Testis (tissue), 3 donors: ENCODE data around the gene PROZ. TPM values are rescaled to one million over a fixed set of nuclear protein-coding genes. Genes with fewer than 3 reads are reported as not detected.

Experiments used
- DNase-seq: peaks from one replicate; pipeline ENCODE4 v3.0.0-alpha.2; 2019
- H3K27ac ChIP-seq, 2 donors: fragments of 200-600 bp; sonication (generic); one replicate each; pipeline ENCODE4 v1.5.1; 2019
- H3K27me3 ChIP-seq: fragments of 200-600 bp; sonication (generic); one replicate; pipeline ENCODE4 v1.5.1; 2019
- H3K36me3 ChIP-seq: fragments of 200-600 bp; sonication (generic); one replicate; pipeline ENCODE4 v1.5.1; 2017; ENCODE audit warnings: low read depth; ENCODE audit errors: missing control alignments
- H3K4me1 ChIP-seq: fragments of 200-600 bp; sonication (generic); one replicate; pipeline ENCODE4 v1.5.1; 2019
- H3K4me3 ChIP-seq, 2 donors: fragments of 200-600 bp; sonication (generic); one replicate each; pipeline ENCODE4 v1.5.1; 2017 to 2019
- H3K9me3 ChIP-seq: fragments of 200-600 bp; sonication (generic); one replicate; pipeline ENCODE4 v1.5.1; 2017
- CTCF ChIP-seq, 3 experiments: fragments of 450-650 bp in 2 of 3; fragments of 200-600 bp in 1 of 3; sonication (generic) in 1 of 3; IDR thresholded peaks; one replicate each; pipeline ENCODE4 v1.5.1; 2016 to 2019; ENCODE audit warnings: antibody characterized with exemption in 3 of 3, mild to moderate bottlenecking in 2 of 3, moderate library complexity in 1 of 3
- POLR2A ChIP-seq: fragments of 450-650 bp; IDR thresholded peaks from one replicate; pipeline ENCODE4 v1.6.1; 2017; ENCODE audit warnings: antibody characterized with exemption, mild to moderate bottlenecking, moderate library complexity
- WGBS, 2 donors: methylation state at CpG; one replicate each; pipeline ENCODE4 v1.1.5; 2018; 5-methylcytosine and 5-hydroxymethylcytosine counted together
- intact Hi-C: fragments of 100-400 bp; cut with DNase I; formaldehyde crosslinking; loops from one replicate; pipeline ENCODE4 v1.15.1; 2023; ENCODE audit warnings: low total_unique reads
- polyA plus RNA-seq: library from polyadenylated mRNA; stranded (reverse); fragments of 350-450 nt; fragmentation: Illumina TruSeq; extraction: RNeasy Lipid Tissue Mini Kit (QIAGEN cat#74804); gene quantifications from one replicate; pipeline ENCODE4 v1.2.3, GENCODE V29; 2014; ENCODE audit warnings: low read depth, low replicate concordance; ENCODE audit not compliant: insufficient read depth
- total RNA-seq, 2 donors: library from RNA; depleted of rRNA; stranded (reverse); fragments of >200 nt; gene quantifications; one replicate each; pipeline ENCODE4 v1.2.3, GENCODE V29; 2016

PROZ gene
- total and polyA plus RNA-seq, 3 donors from 2014 or later = 0.42 to 0.81 (median 0.63) TPM

DNA sequence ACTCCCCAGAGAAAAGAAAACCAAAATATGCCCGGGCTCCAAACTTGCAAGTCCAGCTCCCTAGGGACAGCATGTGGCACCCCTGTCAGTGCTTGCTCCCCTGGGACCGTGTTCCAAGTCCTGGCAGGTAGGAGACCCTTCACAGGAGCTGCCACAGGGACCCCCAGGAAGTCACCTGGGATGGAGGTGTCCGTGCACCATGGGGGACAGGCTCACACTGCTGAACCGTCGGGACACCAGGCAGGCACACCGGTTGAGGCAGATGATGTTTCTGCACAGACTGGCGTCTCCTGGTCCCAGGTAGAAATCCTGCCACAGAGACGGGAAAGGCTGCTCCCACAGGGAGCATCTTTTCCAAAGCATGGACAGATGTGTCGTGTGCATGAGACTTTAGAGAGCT lies 11.7 kb upstream of the PROZ start:
- no peak overlapping the region for H3K4me3 ChIP-seq
- intact Hi-C loops = no loop called here
- no peak for DNase-seq
- H3K36me3 ChIP-seq = no peaks in the 10 kb centered on the region
- no peaks in the 10 kb centered on the region for H3K4me1 ChIP-seq
- no peaks in the 10 kb centered on the region for H3K9me3 ChIP-seq
- H3K27ac ChIP-seq = no peak overlapping the region
- 74 to 77% methylated on average over 6 to 9 of the region's 9 CpGs for WGBS, 2 donors
- no peaks in the 10 kb centered on the region for H3K27me3 ChIP-seq
- no peak for TF ChIP-seq POLR2A
- TF ChIP-seq CTCF (IDR thresholded peaks at IDR 0.05) = no peak

- Histone ChIP-seq H3K4me3 (no peak overlapping the region), H3K27ac (no peak overlapping the region), H3K36me3 (no peaks in the 10 kb centered on the region), H3K4me1 (no peaks in the 10 kb centered on the region), H3K27me3 (no peaks in the 10 kb centered on the region), H3K9me3 (no peaks in the 10 kb centered on the region)
- intact Hi-C loops = no loop called here
- TF ChIP-seq CTCF (IDR thresholded peaks at IDR 0.05) = no peak
- TF ChIP-seq POLR2A = no peak
- no peak for DNase-seq
- WGBS, 2 donors = 93 to 94% methylated on average over 8 of the region's 8 CpGs
Observed at GRCh38 chr13:113147206-113147605, 11.2 kb upstream of the PROZ start.

GRCh38 chr13:113148407-113148806 lies 10.0 kb upstream of the PROZ start:
- TF ChIP-seq POLR2A (no peak), CTCF (IDR thresholded peaks at IDR 0.05) (no peak)
- DNase-seq = no peak
- Histone ChIP-seq H3K9me3 (no peaks in the 10 kb centered on the region), H3K36me3 (no peaks in the 10 kb centered on the region), H3K4me3 (no peak overlapping the region), H3K27ac (no peak overlapping the region), H3K4me1 (no peaks in the 10 kb centered on the region), H3K27me3 (no peaks in the 10 kb centered on the region)
- 95 to 96% methylated on average over 13 of the region's 13 CpGs for WGBS, 2 donors
- intact Hi-C loops = no loop called here

DNA sequence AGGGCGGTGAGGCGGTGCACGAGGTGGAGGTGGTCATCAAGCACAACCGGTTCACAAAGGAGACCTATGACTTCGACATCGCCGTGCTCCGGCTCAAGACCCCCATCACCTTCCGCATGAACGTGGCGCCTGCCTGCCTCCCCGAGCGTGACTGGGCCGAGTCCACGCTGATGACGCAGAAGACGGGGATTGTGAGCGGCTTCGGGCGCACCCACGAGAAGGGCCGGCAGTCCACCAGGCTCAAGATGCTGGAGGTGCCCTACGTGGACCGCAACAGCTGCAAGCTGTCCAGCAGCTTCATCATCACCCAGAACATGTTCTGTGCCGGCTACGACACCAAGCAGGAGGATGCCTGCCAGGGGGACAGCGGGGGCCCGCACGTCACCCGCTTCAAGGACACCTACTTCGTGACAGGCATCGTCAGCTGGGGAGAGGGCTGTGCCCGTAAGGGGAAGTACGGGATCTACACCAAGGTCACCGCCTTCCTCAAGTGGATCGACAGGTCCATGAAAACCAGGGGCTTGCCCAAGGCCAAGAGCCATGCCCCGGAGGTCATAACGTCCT lies 9.4 kb upstream of the PROZ start:
- H3K4me3 ChIP-seq = no peak overlapping the region
- H3K27me3 ChIP-seq = no peaks in the 10 kb centered on the region
- no peak for TF ChIP-seq POLR2A
- no peak for TF ChIP-seq CTCF (IDR thresholded peaks at IDR 0.05)
- no peaks in the 10 kb centered on the region for H3K36me3 ChIP-seq
- H3K9me3 ChIP-seq = no peaks in the 10 kb centered on the region
- 94 to 95% methylated on average over 19 to 38 of the region's 38 CpGs for WGBS, 2 donors
- no peak overlapping the region for H3K27ac ChIP-seq
- DNase-seq = no peak
- intact Hi-C loops = no loop called here
- no peaks in the 10 kb centered on the region for H3K4me1 ChIP-seq
